ENCODE results near the gene RPTOR. TPM values are rescaled to one million over a fixed set of nuclear protein-coding genes. Genes with fewer than 3 reads are reported as not detected.
A peak's percentile ranks its signal among the peaks of the same experiment; 100 is the strongest.

The RPTOR gene
- polyA plus RNA-seq, 3 donors from 2014 or later, result 1.8 to 10.2 (median 3.8) TPM

GRCh38 chr17:80964859-80965580 lies 420.4 kb downstream of the RPTOR start:
- peaks cover 0 to 4% of the 10 kb centered on the region in 2 donors for H3K4me1 Mint-ChIP-seq
- peaks cover 0 to 6% (median 0%) of the 10 kb centered on the region in 3 donors for H3K27me3 Mint-ChIP-seq (ENCODE audit: low read depth in 3 of 3)
- peaks cover 0 to 5% (median 3%) of the 10 kb centered on the region in 3 donors for H3K36me3 Mint-ChIP-seq
- H3K9me3 Mint-ChIP-seq, result no peaks in the 10 kb centered on the region
- H3K4me3 Mint-ChIP-seq, result no peak overlapping the region
- H3K27ac Mint-ChIP-seq, result no peak overlapping the region
- no peak for DNase-seq

- Mint-ChIP-seq H3K4me1 (peaks cover 0 to 10% of the 10 kb centered on the region in 2 donors), H3K4me3 (no peak overlapping the region), H3K9me3 (no peaks in the 10 kb centered on the region), H3K27ac (no peak overlapping the region), H3K27me3 (ENCODE audit: low read depth in 3 of 3) (peaks cover 0 to 6% (median 0%) of the 10 kb centered on the region in 3 donors), H3K36me3 (peaks cover 0 to 5% (median 3%) of the 10 kb centered on the region in 3 donors)
- no peak for DNase-seq
Observed at GRCh38 chr17:80965606-80966005, 421.0 kb downstream of the RPTOR start.

GRCh38 chr17:80967404-80967872 lies 422.8 kb downstream of the RPTOR start:
- H3K4me1 Mint-ChIP-seq, result peaks cover 0 to 10% of the 10 kb centered on the region in 2 donors
- no peak overlapping the region for H3K4me3 Mint-ChIP-seq
- H3K27me3 Mint-ChIP-seq (ENCODE audit: low read depth in 3 of 3), result peaks cover 0 to 6% (median 2%) of the 10 kb centered on the region in 3 donors
- H3K36me3 Mint-ChIP-seq, result peaks cover 0 to 5% (median 3%) of the 10 kb centered on the region in 3 donors
- H3K9me3 Mint-ChIP-seq, result no peaks in the 10 kb centered on the region
- no peak overlapping the region for H3K27ac Mint-ChIP-seq
- no peak for DNase-seq

GRCh38 chr17:80968602-80969029 lies 424.0 kb downstream of the RPTOR start:
- no peak for DNase-seq
- Mint-ChIP-seq H3K4me1 (peaks cover 0 to 10% of the 10 kb centered on the region in 2 donors), H3K9me3 (no peaks in the 10 kb centered on the region), H3K36me3 (peaks cover 0 to 5% (median 3%) of the 10 kb centered on the region in 3 donors), H3K27me3 (ENCODE audit: low read depth in 3 of 3) (peaks cover 0 to 6% (median 2%) of the 10 kb centered on the region in 3 donors), H3K4me3 (no peak overlapping the region), H3K27ac (peak overlapping the region in 1 of 6 donors; percentile 23)

- Mint-ChIP-seq H3K4me1 (peaks cover 0 to 10% of the 10 kb centered on the region in 2 donors), H3K36me3 (peaks cover 0 to 5% (median 3%) of the 10 kb centered on the region in 3 donors), H3K9me3 (no peaks in the 10 kb centered on the region), H3K27me3 (ENCODE audit: low read depth in 3 of 3) (peaks cover 2 to 6% (median 3%) of the 10 kb centered on the region in 3 donors), H3K27ac (peak overlapping the region in 2 of 6 donors; percentile 40 to 66), H3K4me3 (peak overlapping the region in 3 of 5 donors; percentile 40 to 60 (median 54))
- DNase-seq, result no peak
Observed at GRCh38 chr17:80969030-80969673, 424.5 kb downstream of the RPTOR start.

GRCh38 chr17:80969674-80970043 lies 425.0 kb downstream of the RPTOR start:
- Mint-ChIP-seq H3K4me1 (peaks cover 0 to 10% of the 10 kb centered on the region in 2 donors), H3K27ac (peak overlapping the region in 2 of 6 donors; percentile 40 to 66)

GRCh38 chr17:80970044-80970761 lies 425.6 kb downstream of the RPTOR start:
- peak in 2 of 3 donors; percentile 29 to 38 for DNase-seq
- Mint-ChIP-seq H3K27me3 (ENCODE audit: low read depth in 3 of 3) (peaks cover 2 to 4% (median 4%) of the 10 kb centered on the region in 3 donors), H3K9me3 (no peaks in the 10 kb centered on the region), H3K4me3 (peak overlapping the region; percentile 30 to 53 (median 33)), H3K4me1 (peaks cover 0 to 10% of the 10 kb centered on the region in 2 donors), H3K36me3 (peaks cover 0 to 3% (median 2%) of the 10 kb centered on the region in 3 donors), H3K27ac (peak overlapping the region in 1 of 6 donors; percentile 66)

More at GRCh38 chr17:80969674-80970043, 425.0 kb downstream of the RPTOR start:
- Mint-ChIP-seq H3K4me3 (peak overlapping the region in 3 of 5 donors; percentile 40 to 60 (median 54)), H3K27me3 (ENCODE audit: low read depth in 3 of 3) (peaks cover 2 to 5% (median 4%) of the 10 kb centered on the region in 3 donors), H3K36me3 (peaks cover 0 to 5% (median 3%) of the 10 kb centered on the region in 3 donors), H3K9me3 (no peaks in the 10 kb centered on the region)
- DNase-seq, result no peak

GRCh38 chr17:80970762-80971703 lies 426.4 kb downstream of the RPTOR start:
- peaks cover 2 to 4% (median 4%) of the 10 kb centered on the region in 3 donors for H3K27me3 Mint-ChIP-seq (ENCODE audit: low read depth in 3 of 3)
- H3K4me3 Mint-ChIP-seq, result no peak overlapping the region
- no peak for DNase-seq
- no peaks in the 10 kb centered on the region for H3K36me3 Mint-ChIP-seq
- peaks cover 0 to 10% of the 10 kb centered on the region in 2 donors for H3K4me1 Mint-ChIP-seq
- no peak overlapping the region for H3K27ac Mint-ChIP-seq
- no peaks in the 10 kb centered on the region for H3K9me3 Mint-ChIP-seq

- Mint-ChIP-seq H3K4me1 (peaks cover 0 to 10% of the 10 kb centered on the region in 2 donors), H3K9me3 (no peaks in the 10 kb centered on the region), H3K36me3 (no peaks in the 10 kb centered on the region), H3K27me3 (ENCODE audit: low read depth in 3 of 3) (peaks cover 2 to 4% (median 4%) of the 10 kb centered on the region in 3 donors), H3K27ac (no peak overlapping the region), H3K4me3 (no peak overlapping the region)
- DNase-seq, result no peak
Observed at GRCh38 chr17:80971704-80972304, 427.2 kb downstream of the RPTOR start.

- Mint-ChIP-seq H3K4me1 (peaks cover 2 to 6% of the 10 kb centered on the region in 2 donors), H3K9me3 (no peaks in the 10 kb centered on the region), H3K4me3 (no peak overlapping the region), H3K36me3 (no peaks in the 10 kb centered on the region), H3K27ac (peak overlapping the region in 1 of 6 donors; percentile 34), H3K27me3 (ENCODE audit: low read depth in 3 of 3) (peaks cover 0 to 14% (median 2%) of the 10 kb centered on the region in 3 donors)
- DNase-seq, result no peak
Observed at GRCh38 chr17:80976701-80977100, 432.1 kb downstream of the RPTOR start.

GRCh38 chr17:80977172-80977571 lies 432.5 kb downstream of the RPTOR start:
- H3K27ac Mint-ChIP-seq, result peak overlapping the region in 1 of 6 donors; percentile 34
- DNase-seq, result no peak
- H3K4me3 Mint-ChIP-seq, result no peak overlapping the region
- peaks cover 0 to 14% (median 2%) of the 10 kb centered on the region in 3 donors for H3K27me3 Mint-ChIP-seq (ENCODE audit: low read depth in 3 of 3)
- H3K36me3 Mint-ChIP-seq, result no peaks in the 10 kb centered on the region
- H3K4me1 Mint-ChIP-seq, result peaks cover 2 to 6% of the 10 kb centered on the region in 2 donors
- H3K9me3 Mint-ChIP-seq, result no peaks in the 10 kb centered on the region

All from immature natural killer cell (primary cell).